Upper lobe of right lung (tissue), 1 donor: ENCODE results near the gene PRCD. TPM values are rescaled to one million over a fixed set of nuclear protein-coding genes. Genes with fewer than 3 reads are reported as not detected.

Source experiments
- ATAC-seq: fragments of 200-7000 bp; cut with Tn5 transposase; one replicate; pipeline ENCODE4 v1.9.1; 2020; ENCODE audit warnings: mild to moderate bottlenecking, moderate library complexity
- DNase-seq: peaks from one replicate; pipeline ENCODE4 v3.0.0-alpha.2; 2020
- H3K27ac ChIP-seq: fragments of 200-600 bp; one replicate; pipeline ENCODE4 v1.8.0; 2022
- H3K27me3 ChIP-seq: fragments of 200-600 bp; one replicate; pipeline ENCODE4 v1.8.0; 2022; ENCODE audit warnings: mild to moderate bottlenecking
- H3K36me3 ChIP-seq: fragments of 200-600 bp; one replicate; pipeline ENCODE4 v1.8.0; 2022
- H3K4me1 ChIP-seq: fragments of 200-600 bp; one replicate; pipeline ENCODE4 v1.8.0; 2022
- H3K4me3 ChIP-seq: fragments of 200-600 bp; one replicate; pipeline ENCODE4 v1.8.0; 2022; ENCODE audit warnings: mild to moderate bottlenecking
- H3K9me3 ChIP-seq: fragments of 200-600 bp; one replicate; pipeline ENCODE4 v1.8.0; 2022
- CTCF ChIP-seq: fragments of 200-600 bp; IDR thresholded peaks from one replicate; pipeline ENCODE4 v1.8.0; 2022; ENCODE audit warnings: antibody characterized with exemption
- intact Hi-C: fragments of 100-400 bp; cut with DNase I; formaldehyde crosslinking; loops from one replicate; pipeline ENCODE4 v1.11.0; 2022
- total RNA-seq: library from RNA; stranded (reverse); fragmentation: NEBNext Ultra II Directional; extraction: Animal tissue kit (Norgen Biotek cat#: 25700); gene quantifications from one replicate; pipeline ENCODE4 v1.2.1, GENCODE V29; 2021
- donor health status: DM: no; HTN: yes; CAD: no; lungs with severe emphysema.

Gene PRCD
- total RNA-seq, 1 donor from 2014 or later, result 7.7 TPM

- intact Hi-C loops, result no loop called here
- no peak for TF ChIP-seq CTCF
- ATAC-seq (no peak), DNase-seq (peak; percentile 63)
- Histone ChIP-seq H3K9me3 (no peaks in the 10 kb centered on the region), H3K27ac (peak overlapping the region; percentile 65), H3K36me3 (no peaks in the 10 kb centered on the region), H3K4me1 (peaks cover 52% of the 10 kb centered on the region), H3K4me3 (no peak overlapping the region), H3K27me3 (no peaks in the 10 kb centered on the region)
Observed at GRCh38 chr17:76544546-76545365, 4.9 kb downstream of the PRCD start.

DNA sequence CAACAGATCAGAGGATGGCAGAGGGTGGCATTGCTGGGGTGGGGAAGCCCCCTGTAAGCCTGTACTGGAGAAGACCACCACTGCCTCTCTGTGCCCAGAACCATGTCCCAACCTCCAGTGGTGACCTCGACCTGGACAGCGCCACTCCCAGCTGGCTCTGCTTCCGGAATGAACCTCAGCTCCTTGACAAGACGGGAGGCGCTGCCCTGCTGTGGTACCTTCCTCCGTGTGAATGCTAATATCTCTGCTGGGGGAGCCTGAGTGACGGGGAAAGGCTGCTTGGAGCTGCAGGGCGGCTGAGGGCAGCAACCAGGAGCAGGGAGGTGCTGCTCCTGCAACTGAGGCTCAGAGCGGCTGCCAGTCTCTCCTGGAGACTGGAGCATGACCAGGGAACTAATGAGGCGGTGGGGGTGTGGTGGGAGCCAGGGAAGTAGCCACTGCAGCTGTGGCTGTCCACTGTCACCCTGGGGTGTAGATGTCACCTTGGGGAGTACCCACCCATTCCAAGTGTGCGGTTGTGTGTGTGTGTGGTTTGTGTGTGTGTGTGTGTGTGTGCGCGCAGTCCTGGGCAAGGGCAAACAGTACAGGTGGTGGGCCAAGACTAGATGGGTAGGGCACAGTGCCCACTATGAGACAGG, 6.2 kb downstream of the PRCD start:
- intact Hi-C loops, result no loop called here
- no peak overlapping the region for H3K27ac ChIP-seq

DNA sequence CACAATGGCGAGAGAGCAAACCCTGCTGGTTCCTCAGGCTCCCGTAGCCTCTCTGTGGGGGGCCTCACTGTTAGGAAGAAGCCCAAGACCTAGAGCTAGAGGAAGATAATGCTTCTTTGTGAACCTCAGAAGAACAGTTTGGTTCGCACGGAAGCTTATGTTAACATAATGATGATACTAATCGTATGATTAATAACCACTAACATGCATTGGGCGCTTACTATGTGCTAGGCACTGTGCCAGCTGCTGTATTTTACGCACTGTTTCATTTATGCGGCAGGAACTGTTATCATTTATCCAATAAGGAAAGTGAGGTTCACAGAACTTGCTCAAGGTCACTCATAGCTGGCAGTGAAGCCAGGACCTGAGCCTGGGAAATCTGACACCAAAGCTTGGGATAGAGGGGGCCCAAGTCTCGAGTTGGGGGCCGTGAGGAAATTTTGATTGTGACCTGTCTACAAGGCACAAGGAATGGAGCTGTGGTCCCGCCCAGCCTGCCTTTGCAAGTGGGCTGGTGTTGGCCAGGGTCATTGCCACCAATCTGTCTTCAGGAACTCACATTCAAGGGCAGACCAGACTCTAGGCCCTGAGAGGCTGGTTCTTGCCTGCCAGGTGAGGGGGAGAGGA, 6.8 kb downstream of the PRCD start:
- no peaks in the 10 kb centered on the region for H3K27me3 ChIP-seq
- no peak overlapping the region for H3K4me3 ChIP-seq
- intact Hi-C loops, result no loop called here
- H3K9me3 ChIP-seq, result no peaks in the 10 kb centered on the region
- ATAC-seq (no peak), DNase-seq (no peak)
- TF ChIP-seq CTCF, result no peak
- H3K27ac ChIP-seq, result peak overlapping the region; percentile 42
- H3K36me3 ChIP-seq, result no peaks in the 10 kb centered on the region
- peaks cover 51% of the 10 kb centered on the region for H3K4me1 ChIP-seq

More for the DNA sequence above, 6.2 kb downstream of the PRCD start:
- H3K4me1 ChIP-seq, result peaks cover 50% of the 10 kb centered on the region
- TF ChIP-seq CTCF, result no peak
- H3K36me3 ChIP-seq, result no peaks in the 10 kb centered on the region
- H3K4me3 ChIP-seq, result no peak overlapping the region
- no peak for ATAC-seq
- H3K9me3 ChIP-seq, result no peaks in the 10 kb centered on the region
- DNase-seq, result no peak
- no peaks in the 10 kb centered on the region for H3K27me3 ChIP-seq

GRCh38 chr17:76547183-76547641, 7.4 kb downstream of the PRCD start:
- peak; percentile 72 for ATAC-seq
- peak; percentile 68 for TF ChIP-seq CTCF
- peaks cover 53% of the 10 kb centered on the region for H3K4me1 ChIP-seq

DNA sequence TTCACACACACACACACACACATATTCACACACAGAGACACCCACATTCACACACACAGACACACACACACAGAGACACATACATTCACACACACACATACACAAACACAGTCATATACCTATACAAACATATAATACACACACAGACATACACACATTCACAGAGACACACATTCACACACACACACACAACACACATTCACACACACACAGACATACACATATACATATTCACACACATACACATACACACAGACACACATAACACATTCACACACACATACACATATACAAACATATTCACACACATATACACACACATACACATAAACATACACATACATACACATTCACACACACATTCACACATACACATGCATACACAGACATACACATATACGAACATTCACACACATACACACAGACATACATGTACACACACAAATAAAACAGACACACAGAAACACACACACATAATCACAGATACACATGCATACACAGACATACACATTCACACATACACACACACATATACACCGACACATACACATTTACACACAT, 7.9 kb downstream of the PRCD start:
- DNase-seq, result no peak
- Histone ChIP-seq H3K9me3 (no peaks in the 10 kb centered on the region), H3K27ac (no peak overlapping the region), H3K4me3 (no peak overlapping the region), H3K27me3 (no peaks in the 10 kb centered on the region), H3K4me1 (peaks cover 53% of the 10 kb centered on the region), H3K36me3 (no peaks in the 10 kb centered on the region)
- intact Hi-C loops, result no loop called here
- TF ChIP-seq CTCF, result no peak
- no peak for ATAC-seq

More at GRCh38 chr17:76547183-76547641, 7.4 kb downstream of the PRCD start:
- no peak overlapping the region for H3K4me3 ChIP-seq
- no peak for DNase-seq
- no peaks in the 10 kb centered on the region for H3K27me3 ChIP-seq
- intact Hi-C loops, result no loop called here
- H3K27ac ChIP-seq, result peak overlapping the region; percentile 42
- H3K9me3 ChIP-seq, result no peaks in the 10 kb centered on the region
- no peaks in the 10 kb centered on the region for H3K36me3 ChIP-seq
